BJ (cell line): Measurements from ENCODE around the gene TM9SF2. TPM values are rescaled to one million over a fixed set of nuclear protein-coding genes. Genes with fewer than 3 reads are reported as not detected.

Experiments
- CTCF ChIA-PET: fragments of 350-600 bp; formaldehyde crosslinking; extraction: SDS; loops from one replicate; lab custom pipeline; 2021; ENCODE audit warnings: antibody characterized with exemption, inconsistent platforms; lab: Yijun Ruan, JAX
- POLR2A ChIA-PET: fragments of 300-600 bp; sonication (Branson Sonifier 250); formaldehyde crosslinking; extraction: SDS; loops from one replicate; lab custom pipeline; 2021; ENCODE audit warnings: antibody characterized with exemption; lab: Charles Lee
- DNase-seq: peaks from one replicate; pipeline ENCODE4 v3.0.0-alpha.2; 2011; ENCODE audit warnings: low read depth
- H3K27me3 ChIP-seq: 2 replicates; pipeline ENCODE4 v1.6.0; 2011; ENCODE audit warnings: low read length; ENCODE audit not compliant: control insufficient read depth, insufficient read depth
- H3K36me3 ChIP-seq: 2 replicates; pipeline ENCODE4 v1.5.1; 2011; ENCODE audit warnings: low read length; ENCODE audit not compliant: control insufficient read depth, insufficient read depth
- H3K4me3 ChIP-seq: 2 replicates; pipeline ENCODE4 v1.5.1; 2011; ENCODE audit warnings: low read depth, mild to moderate bottlenecking, control low read depth, low read length
- polyA plus RNA-seq: library from polyadenylated mRNA; depleted of rRNA; stranded (reverse); fragments of >200 nt; gene quantifications from 2 replicates; pipeline ENCODE4 v1.2.3, GENCODE V29; 2011
- TF ChIP-seq, protein P1 (sequence below): IDR thresholded peaks from 2 replicates; pipeline ENCODE4 v1.5.1; 2011; ENCODE audit warnings: low read depth, mild to moderate bottlenecking, control low read depth, inconsistent platforms, low read length, moderate library complexity; ENCODE audit not compliant: insufficient read depth

Gene TM9SF2
- polyA plus RNA-seq, 1 experiment = 62.0 TPM

DNA sequence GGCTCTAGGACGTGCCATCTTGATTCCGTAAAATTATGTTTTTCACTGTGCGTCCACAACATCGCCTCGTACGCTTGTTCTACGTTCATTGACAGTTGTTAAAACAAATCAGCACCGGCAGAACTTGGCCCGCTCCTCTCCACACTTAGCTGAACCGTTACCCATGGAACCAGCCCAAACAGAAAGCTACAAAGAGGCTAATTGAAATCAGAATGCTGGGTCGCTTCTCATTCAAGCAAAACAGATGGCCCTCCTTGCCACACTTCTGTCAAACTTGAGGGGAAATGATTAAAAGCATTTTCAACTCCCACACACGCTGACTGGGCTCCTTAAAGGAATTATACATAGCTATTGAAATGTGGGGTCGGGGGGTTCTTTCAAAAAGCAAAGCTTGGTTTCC is 71.6 kb downstream of the TM9SF2 start:
- TF ChIP-seq, protein P1, sequence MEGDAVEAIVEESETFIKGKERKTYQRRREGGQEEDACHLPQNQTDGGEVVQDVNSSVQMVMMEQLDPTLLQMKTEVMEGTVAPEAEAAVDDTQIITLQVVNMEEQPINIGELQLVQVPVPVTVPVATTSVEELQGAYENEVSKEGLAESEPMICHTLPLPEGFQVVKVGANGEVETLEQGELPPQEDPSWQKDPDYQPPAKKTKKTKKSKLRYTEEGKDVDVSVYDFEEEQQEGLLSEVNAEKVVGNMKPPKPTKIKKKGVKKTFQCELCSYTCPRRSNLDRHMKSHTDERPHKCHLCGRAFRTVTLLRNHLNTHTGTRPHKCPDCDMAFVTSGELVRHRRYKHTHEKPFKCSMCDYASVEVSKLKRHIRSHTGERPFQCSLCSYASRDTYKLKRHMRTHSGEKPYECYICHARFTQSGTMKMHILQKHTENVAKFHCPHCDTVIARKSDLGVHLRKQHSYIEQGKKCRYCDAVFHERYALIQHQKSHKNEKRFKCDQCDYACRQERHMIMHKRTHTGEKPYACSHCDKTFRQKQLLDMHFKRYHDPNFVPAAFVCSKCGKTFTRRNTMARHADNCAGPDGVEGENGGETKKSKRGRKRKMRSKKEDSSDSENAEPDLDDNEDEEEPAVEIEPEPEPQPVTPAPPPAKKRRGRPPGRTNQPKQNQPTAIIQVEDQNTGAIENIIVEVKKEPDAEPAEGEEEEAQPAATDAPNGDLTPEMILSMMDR = no peak
- ChIA-PET POLR2A (no interaction called here), CTCF (no interaction called here)
- no peak for DNase-seq
- Histone ChIP-seq H3K27me3 (no peaks in the 10 kb centered on the region), H3K36me3 (no peaks in the 10 kb centered on the region), H3K4me3 (no peak overlapping the region)

DNA sequence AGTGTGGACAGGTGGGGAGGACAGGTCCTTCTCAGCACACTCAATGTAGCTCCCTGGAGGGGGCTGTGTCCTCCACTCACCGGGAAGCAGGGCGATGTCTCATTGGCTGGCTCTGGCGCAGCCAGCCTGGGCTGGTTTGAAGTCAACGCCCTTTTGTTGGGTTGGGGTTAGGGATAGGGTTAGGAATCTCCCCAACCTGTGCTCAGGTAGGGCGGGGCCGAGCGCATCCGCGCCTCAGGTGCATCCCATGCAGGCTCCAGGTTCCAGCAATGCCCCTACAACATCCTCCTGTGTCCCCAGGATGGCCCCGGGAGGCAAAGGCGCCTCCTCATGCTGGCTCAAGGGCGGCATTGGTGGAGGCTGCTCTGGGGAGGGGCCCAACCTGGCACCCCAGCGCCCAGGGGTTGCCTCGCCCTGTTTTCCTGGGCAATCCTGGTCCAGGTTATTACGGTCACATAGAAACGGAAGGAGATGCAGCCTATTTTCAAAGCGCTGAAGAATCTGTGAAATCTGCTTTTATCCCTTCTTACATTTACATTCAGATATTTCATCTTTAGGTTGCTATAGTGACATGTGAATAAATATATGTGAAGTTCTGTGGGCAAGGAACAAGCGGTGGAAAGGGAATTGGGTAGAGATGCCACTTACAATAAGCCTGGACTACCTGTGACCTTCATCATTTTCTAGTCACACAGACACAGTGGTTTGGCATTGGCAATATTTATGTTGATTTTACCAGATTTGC is 74.3 kb downstream of the TM9SF2 start:
- Histone ChIP-seq H3K4me3 (no peak overlapping the region), H3K27me3 (no peaks in the 10 kb centered on the region), H3K36me3 (no peaks in the 10 kb centered on the region)
- ChIA-PET CTCF (no interaction called here), POLR2A (no interaction called here)
- DNase-seq = no peak
- TF ChIP-seq, protein P1 = no peak

- POLR2A ChIA-PET = interaction anchor here (0.6 kb wide), 1 partner anchor 348 kb away, joined by 3 read pairs; no protein-coding TSS in a partner anchor
- CTCF ChIA-PET = interaction anchor here (0.9 to 2.8 kb wide), 3 partner anchors 14 to 402 kb away, joined by 3 to 7 read pairs (median 3); no protein-coding TSS in a partner anchor
- TF ChIP-seq, protein P1 = no peak
These were observed 77.0 kb downstream of the TM9SF2 start for GRCh38 chr13:99577934-99578917.

DNA sequence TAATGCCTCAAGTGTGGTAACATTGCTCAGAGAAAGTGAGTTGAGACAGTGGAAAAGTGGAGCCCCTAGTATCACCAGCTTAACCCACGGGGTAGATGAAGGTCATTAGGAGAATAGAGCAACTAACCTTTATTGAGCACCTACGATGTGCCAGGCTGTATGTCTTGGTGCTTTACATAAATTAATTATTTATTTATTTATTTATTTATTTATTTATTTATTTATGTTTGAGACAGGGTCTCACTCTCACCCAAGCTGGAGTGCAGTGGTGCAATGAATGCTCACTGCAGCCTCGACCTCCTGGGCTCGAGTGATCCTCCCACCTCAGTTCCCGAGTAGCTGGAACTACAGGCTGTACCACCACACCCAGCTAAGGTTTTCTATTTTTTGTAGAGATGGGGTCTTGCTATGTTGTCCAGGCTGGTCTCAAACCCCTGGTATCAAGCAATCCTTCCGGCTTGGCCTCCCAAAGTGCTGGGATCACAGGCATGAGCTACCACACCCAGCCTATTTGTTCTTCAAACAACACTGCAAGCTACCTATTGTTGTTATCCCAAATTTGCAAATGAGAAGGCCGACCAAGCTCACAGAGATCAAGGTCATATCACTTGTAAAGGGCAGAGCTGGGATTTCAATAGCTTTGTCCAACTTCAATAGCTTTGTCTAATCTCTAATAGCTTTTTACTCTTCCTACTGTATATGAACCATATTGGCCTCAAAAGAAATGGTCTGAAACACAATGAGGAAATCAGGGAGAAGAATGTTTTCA is 79.4 kb downstream of the TM9SF2 start:
- no peaks in the 10 kb centered on the region for H3K36me3 ChIP-seq
- no peak for DNase-seq
- ChIA-PET CTCF (no interaction called here), POLR2A (no interaction called here)
- H3K4me3 ChIP-seq = no peak overlapping the region
- no peaks in the 10 kb centered on the region for H3K27me3 ChIP-seq
- TF ChIP-seq, protein P1 = no peak

More at GRCh38 chr13:99577934-99578917, 77.0 kb downstream of the TM9SF2 start:
- Histone ChIP-seq H3K27me3 (no peaks in the 10 kb centered on the region), H3K36me3 (no peaks in the 10 kb centered on the region), H3K4me3 (no peak overlapping the region)
- no peak for DNase-seq
